Anterior cingulate cortex (tissue), 58 donors: ENCODE results near the gene ORAI3.
"Not testable (repeated sequence)": the region's sequence is repeated elsewhere in the genome, so short reads cannot be mapped to it uniquely, and the experiment has no call there.

ENCODE experiments used
- DNase-seq, 58 donors: peaks; one replicate each; lab custom pipeline; 2025; lab: John Stamatoyannopoulos, UW

ORAI3 gene

DNA sequence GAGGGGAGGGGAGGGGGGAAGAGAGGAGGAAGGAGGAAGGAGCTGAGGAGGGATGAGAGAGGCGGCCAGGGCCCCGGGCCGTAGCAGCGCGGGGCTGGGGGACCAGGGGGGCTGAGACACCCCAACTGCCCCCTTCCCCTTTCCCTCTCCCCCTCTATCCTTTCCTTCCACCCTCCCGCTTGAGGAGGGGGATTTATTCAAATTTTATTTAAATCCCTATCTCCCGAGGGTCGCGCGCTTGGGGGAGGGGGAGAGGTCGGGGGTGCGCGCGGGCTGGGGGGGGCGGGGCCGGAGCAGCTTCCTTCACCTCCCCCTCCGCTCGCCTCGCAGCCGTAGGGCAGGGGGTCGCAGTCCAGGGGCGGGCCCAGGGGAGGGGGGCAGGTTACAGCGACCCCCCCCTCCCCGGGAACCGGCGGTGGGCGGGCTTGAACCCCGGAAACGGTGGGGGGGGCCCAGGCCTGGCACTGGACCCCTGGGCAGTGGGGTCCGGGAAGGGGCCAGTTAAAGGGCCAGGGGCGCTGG is 25.3 kb upstream of the ORAI3 start, which contains the start of gene FBXL19:
Gene FBXL19, plus strand, starts transcription at position 19 of the 522 bp plus-strand sequence. CDS start 2,183 bp downstream, outside the sequence.
- DNase-seq: peak in 5 of 58 donors; percentile 12 to 61 (median 40)

GRCh38 chr16:30924076-30924912 is 24.6 kb upstream of the ORAI3 start:
- DNase-seq: peak in 2 of 58 donors; percentile 35 to 41

DNA sequence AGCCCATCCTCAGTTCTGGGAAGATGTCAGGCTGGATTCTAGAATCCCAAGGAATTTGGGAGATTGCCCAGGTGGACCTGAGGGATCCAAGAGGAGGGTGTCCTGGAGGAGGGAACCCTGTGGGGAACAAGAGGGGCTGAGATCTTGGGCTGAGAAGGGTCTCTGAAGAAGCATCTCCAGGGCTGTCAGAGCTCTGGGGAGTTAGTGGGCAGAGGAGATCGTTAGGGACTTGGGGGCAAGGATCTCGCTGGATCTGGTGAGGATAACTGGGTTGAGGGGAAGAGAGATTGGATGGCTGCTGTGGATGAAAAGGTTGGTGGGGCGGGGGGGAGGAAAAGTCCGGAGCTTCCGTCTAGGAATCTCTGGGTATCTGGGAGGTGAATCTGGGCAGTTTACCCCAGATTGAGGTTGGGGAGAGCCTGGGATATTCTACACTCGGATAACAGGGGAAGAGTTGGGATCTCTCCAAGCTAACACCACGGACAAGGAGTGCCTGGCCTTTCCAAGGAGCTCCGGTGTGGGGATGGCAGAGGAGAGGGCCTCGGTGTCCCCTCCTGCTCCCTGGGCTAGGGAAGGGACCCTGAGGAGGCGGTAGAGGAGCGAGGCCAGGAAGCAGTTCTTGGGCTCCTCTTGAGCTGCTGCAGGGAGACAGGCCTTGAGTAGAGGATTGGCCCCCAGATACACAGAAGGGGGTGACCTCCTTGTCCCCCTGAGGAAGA is 23.8 kb upstream of the ORAI3 start:
- DNase-seq: peak in 2 of 58 donors; percentile 4 to 5

DNA sequence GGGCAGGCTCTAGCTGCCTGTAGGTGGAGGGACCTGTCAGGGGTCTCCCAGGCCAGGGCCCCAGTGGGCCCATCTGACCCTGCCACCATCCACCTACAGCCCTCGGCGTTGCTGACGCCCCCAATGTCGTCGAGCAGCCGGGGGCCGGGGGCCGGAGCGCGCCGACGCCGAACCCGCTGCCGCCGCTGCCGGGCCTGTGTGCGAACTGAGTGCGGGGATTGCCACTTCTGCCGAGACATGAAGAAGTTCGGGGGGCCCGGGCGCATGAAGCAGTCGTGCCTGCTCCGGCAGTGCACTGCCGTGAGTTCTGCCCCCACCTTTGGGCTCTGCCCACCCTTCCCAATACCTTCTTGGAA is 23.3 kb upstream of the ORAI3 start:
- DNase-seq: no peak

GRCh38 chr16:30925995-30926811 is 22.7 kb upstream of the ORAI3 start:
- no peak for DNase-seq

DNA sequence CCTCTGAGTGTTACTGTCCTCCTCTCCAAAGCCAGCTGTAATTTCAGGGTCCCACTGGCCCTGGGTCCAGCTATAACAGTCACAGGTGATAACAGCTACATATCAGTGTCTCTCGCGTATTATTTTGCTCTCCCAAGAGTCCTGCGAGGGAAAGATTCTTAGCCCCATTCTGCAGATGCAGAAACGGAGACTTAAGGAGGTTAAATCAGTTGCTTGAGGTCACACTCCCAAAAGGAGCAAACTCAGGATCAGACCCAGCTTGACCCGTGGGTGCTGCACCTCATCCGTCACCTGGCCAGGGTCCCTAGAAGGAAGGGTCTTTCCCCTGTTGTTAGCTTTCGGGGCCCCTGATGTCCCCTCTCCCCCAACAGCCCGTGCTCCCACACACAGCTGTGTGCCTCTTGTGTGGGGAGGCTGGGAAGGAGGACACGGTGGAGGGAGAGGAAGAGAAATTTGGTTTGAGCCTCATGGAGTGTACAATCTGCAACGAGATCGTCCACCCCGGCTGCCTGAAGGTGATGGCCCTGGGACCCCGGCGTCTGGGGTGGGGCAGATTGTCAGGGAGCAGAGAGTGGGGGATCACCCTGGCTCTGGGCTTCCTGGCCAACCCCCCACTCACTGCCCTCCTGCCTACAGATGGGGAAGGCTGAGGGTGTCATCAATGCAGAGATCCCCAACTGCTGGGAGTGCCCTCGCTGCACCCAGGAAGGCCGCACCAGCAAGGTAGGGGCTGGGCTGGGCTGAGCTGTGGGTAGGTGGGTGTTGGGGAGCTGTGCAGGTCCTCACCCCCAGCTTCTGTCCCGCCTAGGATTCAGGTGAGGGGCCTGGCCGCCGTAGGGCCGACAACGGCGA is 21.7 kb upstream of the ORAI3 start:
- no peak for DNase-seq

- peak in 52 of 58 donors; percentile 29 to 94 (median 73) for DNase-seq
These were observed 21.0 kb upstream of the ORAI3 start for GRCh38 chr16:30927789-30928378.

GRCh38 chr16:30928390-30928789 is 20.5 kb upstream of the ORAI3 start:
- no peak for DNase-seq

- DNase-seq: no peak
These were observed 19.7 kb upstream of the ORAI3 start for GRCh38 chr16:30929167-30929566.

DNA sequence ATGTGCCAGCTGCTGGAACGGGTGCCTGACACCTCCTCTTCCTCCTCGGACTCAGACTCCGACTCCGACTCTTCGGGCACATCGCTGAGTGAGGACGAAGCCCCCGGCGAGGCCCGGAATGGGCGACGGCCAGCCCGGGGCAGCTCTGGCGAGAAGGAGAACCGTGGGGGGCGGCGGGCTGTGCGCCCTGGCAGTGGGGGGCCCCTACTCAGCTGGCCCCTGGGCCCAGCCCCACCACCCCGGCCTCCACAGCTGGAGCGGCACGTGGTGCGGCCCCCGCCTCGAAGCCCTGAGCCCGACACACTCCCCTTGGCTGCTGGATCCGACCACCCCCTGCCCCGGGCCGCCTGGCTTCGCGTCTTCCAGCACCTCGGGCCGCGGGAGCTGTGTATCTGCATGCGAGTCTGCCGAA is 18.7 kb upstream of the ORAI3 start:
- no peak for DNase-seq

- no peak for DNase-seq
These were observed 17.7 kb upstream of the ORAI3 start for GRCh38 chr16:30931068-30931650.

- peak in 21 of 58 donors; percentile 2 to 60 (median 24) for DNase-seq
These were observed 13.9 kb upstream of the ORAI3 start for GRCh38 chr16:30934827-30935557.

DNA sequence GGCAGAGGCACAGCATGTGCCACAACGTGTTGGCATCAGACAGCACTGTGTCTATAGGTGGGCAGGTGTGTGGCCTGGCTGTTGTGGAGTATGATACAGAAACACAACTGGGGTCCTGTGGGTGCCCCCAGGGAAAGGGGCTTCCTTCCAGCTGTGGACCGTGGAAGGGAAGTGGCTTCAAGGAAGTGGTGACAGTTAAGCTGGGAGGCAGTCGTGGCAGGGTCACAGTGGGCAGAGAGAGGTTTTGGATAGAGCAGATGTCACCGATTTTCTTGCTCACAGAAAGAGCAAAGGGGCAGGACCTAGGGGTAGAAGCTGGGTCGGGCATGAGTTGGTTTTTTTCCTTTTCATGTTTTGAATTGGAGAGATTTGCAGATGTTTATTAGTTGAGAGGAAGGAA is 11.2 kb upstream of the ORAI3 start:
- DNase-seq: no peak

DNA sequence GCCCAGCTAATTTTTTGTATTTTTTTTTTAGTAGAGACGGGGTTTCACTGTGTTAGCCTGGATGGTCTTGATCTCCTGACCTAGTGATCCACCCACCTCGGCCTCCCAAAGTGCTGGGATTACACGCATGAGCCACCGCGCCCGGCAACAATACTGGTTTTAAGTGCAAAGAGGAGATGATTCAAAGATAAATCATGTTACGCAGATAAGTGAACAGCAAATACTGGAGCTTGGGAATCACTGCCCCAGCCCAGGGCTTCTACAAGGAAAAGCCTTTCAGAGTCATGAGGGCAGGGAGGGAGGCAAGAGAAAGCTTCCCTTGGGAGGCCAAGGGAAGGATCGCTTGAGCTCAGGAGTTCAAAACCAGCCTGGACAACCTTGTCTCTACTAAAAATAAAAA is 9.3 kb upstream of the ORAI3 start:
- not testable (repeated sequence) for DNase-seq

DNA sequence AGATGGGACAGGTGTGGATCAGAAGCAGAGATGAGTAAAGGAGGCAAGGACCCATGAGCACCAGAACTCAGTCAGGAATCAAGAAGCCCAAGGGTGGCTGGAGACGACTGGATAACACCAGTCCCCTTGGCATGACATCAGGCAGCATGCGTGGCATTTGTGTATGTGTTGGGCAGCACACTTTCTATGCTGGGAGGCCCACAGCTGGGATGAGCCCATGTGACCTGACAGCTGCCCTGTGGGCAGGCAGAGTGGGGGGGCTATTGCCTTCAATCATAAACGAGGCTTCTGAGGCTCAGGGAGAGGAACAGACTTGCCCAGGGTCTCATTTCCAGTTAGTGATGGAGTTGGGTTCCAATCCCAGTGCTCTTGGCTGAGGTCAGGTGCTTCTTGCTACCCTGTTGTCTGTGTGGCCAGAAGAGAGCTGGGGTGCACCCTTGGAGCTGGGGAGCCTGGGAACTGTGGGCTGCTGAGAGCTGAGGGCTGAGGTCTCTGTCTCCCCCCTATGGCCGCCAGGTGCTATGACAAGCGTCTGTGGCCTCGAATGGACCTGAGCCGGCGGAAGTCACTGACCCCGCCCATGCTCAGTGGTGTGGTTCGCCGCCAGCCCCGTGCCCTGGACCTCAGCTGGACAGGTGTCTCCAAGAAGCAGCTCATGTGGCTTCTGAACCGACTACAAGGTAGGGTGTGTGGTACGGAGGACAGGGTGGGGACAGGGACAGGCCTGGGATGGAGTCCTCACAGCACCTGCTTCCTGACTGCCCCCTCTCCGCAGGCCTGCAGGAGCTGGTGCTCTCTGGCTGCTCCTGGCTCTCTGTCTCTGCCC is 7.1 kb upstream of the ORAI3 start:
- DNase-seq: peak in 36 of 58 donors; percentile 14 to 61 (median 32)

DNA sequence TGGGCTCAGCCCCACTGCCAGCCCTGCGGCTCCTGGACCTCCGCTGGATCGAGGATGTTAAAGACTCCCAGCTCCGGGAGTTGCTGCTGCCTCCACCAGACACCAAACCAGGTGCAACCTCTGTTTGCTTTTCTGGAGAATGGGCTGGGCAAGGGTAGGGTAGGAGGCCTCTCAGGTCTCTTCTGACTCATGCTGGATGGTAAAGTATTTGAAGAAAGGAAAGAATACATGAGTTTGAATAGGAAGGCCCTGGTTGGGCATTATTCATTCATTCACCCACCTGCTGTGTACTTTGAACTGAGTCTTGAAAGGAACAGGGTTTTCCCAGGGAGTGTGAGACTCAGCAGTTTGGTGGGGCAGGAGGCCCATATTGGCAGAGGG is 6.5 kb upstream of the ORAI3 start:
- DNase-seq: no peak

DNA sequence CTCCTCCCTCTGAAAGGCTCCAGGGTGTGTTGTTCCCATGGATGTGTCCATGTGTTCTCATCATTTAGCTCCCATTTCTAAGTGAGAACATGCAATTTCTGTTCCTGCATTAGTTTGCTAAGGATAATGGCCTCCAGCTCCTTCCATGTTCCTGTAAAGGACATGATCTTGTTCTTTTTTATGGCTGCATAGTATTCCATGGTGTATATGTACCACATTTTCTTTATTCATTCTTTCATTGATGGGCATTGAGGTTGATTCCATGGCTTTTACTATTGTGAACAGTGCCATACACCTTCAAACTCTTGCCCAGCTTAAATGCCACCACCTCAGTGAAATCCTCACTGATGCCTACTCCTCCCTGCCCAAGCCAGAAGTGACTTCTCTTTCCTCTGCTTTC is 4.5 kb upstream of the ORAI3 start:
- no peak for DNase-seq
